Thoracic aorta (tissue), 2 donors: ENCODE measurements around the gene ABCC1. TPM values are rescaled to one million over a fixed set of nuclear protein-coding genes. Genes with fewer than 3 reads are reported as not detected.

Source experiments
- ATAC-seq: fragments of 150-250 bp; one replicate; pipeline ENCODE4 v1.8.0; 2017; ENCODE audit warnings: low read depth; ENCODE audit not compliant: insufficient number of reproducible peaks, low FRiP score
- DNase-seq: peaks from one replicate; pipeline ENCODE4 v3.0.0-alpha.2; 2020; ENCODE audit warnings: low spot score
- H3K27ac ChIP-seq, 2 donors: fragments of 200-600 bp; sonication (generic); 1 replicate in 1 of 2; 2 replicates in 1 of 2; pipeline ENCODE4 v1.5.1; 2016; ENCODE audit warnings: mild to moderate bottlenecking in 2 of 2, moderate library complexity in 2 of 2
- H3K27me3 ChIP-seq: fragments of 200-600 bp; sonication (generic); replicated peaks from 2 replicates; pipeline ENCODE4 v1.6.0; 2016; ENCODE audit warnings: mild to moderate bottlenecking; ENCODE audit not compliant: insufficient read depth
- H3K36me3 ChIP-seq: fragments of 200-600 bp; sonication (generic); one replicate; pipeline ENCODE4 v1.5.1; 2016
- H3K4me1 ChIP-seq, 2 donors: fragments of 200-600 bp; sonication (generic); 1 replicate in 1 of 2; 2 replicates in 1 of 2; pipeline versions ENCODE4 v1.5.1 to v1.6.0; 2016; ENCODE audit warnings: low read depth in 2 of 2, mild to moderate bottlenecking in 1 of 2; ENCODE audit not compliant: control insufficient read depth in 1 of 2
- H3K4me3 ChIP-seq: fragments of 200-600 bp; sonication (generic); 2 replicates; pipeline ENCODE4 v1.5.1; 2016; ENCODE audit warnings: mild to moderate bottlenecking
- H3K9me3 ChIP-seq: fragments of 200-600 bp; sonication (generic); 2 replicates; pipeline ENCODE4 v1.5.1; 2016
- total RNA-seq, 2 donors: library from RNA; depleted of rRNA; stranded (reverse); fragments of >200 nt; gene quantifications; one replicate each; pipeline versions ENCODE4 v1.1.0 to v1.2.3, GENCODE V29; 2016
- TF ChIP-seq, protein P1 (sequence below): fragments of 200-600 bp; sonication (generic); IDR thresholded peaks from one replicate; pipeline ENCODE4 v1.5.1; 2019; ENCODE audit warnings: antibody characterized with exemption

Gene ABCC1
- total RNA-seq, 2 donors from 2014 or later, result 89.2 to 94.9 TPM

DNA sequence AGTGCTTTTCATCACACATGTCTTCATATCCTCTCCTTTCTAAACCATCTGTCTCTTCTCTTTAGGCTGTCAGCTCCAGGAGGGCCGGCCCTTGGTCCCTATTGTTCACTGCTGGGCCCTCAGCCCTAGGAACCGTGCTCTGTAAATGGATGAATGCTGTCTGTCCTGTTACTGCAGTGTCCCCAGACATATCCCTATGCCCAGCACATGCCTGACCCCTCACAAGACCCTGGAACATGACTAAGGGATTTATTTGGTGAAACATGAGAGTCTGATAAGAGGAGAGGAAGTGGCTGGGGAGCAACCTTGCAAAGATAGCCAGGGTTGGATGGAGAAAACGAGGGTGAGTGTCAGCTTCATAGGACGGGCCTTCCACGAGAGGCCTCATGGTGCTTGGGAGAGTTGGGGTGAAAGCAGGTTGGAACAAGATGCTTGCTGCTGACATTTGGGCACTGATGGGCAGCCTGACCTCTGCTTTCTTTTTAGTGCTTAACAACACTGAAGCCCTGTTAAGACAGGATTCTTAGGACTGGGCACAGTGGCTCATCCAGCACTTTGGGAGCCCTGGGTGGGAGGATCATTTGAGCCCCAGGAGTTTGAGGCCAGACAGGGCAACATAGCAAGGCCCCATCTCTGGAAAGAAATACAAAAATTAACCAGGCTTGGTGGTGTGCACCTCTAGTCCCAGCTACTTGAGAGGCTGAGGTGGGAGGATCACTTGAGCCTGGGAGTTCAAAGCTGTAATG lies 39.0 kb downstream of the ABCC1 start:
- Histone ChIP-seq H3K9me3 (no peaks in the 10 kb centered on the region), H3K4me3 (no peak overlapping the region), H3K27ac (peak overlapping the region; percentile 85 to 93), H3K27me3 (no peaks in the 10 kb centered on the region), H3K36me3 (peaks cover 4% of the 10 kb centered on the region), H3K4me1 (peaks cover 27 to 67% of the 10 kb centered on the region in 2 donors)
- ATAC-seq (no peak), DNase-seq (no peak)
- TF ChIP-seq, protein P1, sequence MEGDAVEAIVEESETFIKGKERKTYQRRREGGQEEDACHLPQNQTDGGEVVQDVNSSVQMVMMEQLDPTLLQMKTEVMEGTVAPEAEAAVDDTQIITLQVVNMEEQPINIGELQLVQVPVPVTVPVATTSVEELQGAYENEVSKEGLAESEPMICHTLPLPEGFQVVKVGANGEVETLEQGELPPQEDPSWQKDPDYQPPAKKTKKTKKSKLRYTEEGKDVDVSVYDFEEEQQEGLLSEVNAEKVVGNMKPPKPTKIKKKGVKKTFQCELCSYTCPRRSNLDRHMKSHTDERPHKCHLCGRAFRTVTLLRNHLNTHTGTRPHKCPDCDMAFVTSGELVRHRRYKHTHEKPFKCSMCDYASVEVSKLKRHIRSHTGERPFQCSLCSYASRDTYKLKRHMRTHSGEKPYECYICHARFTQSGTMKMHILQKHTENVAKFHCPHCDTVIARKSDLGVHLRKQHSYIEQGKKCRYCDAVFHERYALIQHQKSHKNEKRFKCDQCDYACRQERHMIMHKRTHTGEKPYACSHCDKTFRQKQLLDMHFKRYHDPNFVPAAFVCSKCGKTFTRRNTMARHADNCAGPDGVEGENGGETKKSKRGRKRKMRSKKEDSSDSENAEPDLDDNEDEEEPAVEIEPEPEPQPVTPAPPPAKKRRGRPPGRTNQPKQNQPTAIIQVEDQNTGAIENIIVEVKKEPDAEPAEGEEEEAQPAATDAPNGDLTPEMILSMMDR, result no peak

DNA sequence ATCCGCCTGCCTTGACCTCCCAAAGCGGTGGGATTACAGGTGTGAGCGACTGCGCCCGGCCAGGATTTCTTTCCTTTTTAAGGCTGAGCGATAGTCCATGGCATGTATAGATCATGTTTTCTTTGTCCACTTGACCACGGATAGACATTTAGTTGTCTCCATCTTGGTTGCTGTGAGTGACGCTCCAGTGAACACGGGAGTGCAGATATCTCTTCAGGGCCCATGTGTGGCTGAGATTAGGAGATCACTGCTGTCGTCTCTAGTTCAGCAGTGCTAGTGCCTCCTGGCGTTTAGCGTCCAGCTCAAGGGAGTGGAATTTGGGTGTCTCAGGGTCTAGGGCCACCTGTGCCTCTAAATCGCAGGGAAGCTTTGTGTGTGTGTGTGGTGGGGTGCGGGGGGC lies 41.5 kb downstream of the ABCC1 start:
- no peak for DNase-seq
- no peak for ATAC-seq
- TF ChIP-seq, protein P1, result no peak
- H3K36me3 ChIP-seq, result peaks cover 4% of the 10 kb centered on the region
- peaks cover 39 to 67% of the 10 kb centered on the region in 2 donors for H3K4me1 ChIP-seq
- no peaks in the 10 kb centered on the region for H3K27me3 ChIP-seq
- peak overlapping the region in 1 of 2 donors; percentile 93 for H3K27ac ChIP-seq
- no peaks in the 10 kb centered on the region for H3K9me3 ChIP-seq
- H3K4me3 ChIP-seq, result no peak overlapping the region

DNA sequence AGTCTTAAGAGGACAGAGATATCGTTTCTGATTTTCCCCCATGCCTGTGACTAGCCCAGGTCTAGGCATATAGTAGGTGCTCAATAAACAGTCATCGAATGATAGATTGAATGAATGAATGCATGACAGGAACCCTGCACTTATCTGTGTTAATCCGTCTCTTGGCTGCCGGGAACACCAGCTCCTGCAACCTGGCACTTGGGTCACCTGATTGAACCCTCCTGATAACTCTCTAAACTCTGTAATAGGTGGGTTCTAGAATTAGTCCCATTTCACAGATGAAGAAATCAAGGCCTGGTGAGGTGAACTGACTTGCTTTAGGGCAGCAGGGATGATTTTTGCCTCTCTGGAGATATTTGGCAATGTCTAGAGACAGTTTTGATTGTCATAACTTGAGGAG lies 43.7 kb downstream of the ABCC1 start:
- Histone ChIP-seq H3K4me3 (no peak overlapping the region), H3K27ac (peak overlapping the region; percentile 10 to 93), H3K36me3 (peaks cover 4% of the 10 kb centered on the region), H3K9me3 (no peaks in the 10 kb centered on the region), H3K27me3 (no peaks in the 10 kb centered on the region), H3K4me1 (peaks cover 54 to 86% of the 10 kb centered on the region in 2 donors)
- TF ChIP-seq, protein P1, result no peak
- DNase-seq (no peak), ATAC-seq (no peak)

DNA sequence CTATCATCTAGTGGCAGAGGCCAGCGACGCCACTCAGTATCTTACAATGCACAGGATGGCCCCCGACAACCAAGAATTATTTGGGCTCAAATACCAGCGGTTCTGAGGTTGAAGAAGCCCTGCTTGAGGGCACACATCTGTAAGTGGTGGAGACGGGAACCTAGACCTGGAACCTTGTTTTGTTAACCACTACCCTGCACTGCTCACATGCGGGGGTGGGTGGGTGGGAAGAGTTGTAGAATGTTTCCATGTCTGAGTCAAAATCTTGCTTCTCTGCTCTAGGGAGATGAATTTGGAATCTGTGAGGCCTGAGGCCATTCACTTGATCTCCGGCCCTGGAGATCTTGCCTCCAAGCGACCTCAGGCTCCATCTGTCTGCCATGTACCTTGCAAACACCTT lies 44.1 kb downstream of the ABCC1 start:
- H3K27ac ChIP-seq, result peak overlapping the region; percentile 72 to 93
- TF ChIP-seq, protein P1, result no peak

DNA sequence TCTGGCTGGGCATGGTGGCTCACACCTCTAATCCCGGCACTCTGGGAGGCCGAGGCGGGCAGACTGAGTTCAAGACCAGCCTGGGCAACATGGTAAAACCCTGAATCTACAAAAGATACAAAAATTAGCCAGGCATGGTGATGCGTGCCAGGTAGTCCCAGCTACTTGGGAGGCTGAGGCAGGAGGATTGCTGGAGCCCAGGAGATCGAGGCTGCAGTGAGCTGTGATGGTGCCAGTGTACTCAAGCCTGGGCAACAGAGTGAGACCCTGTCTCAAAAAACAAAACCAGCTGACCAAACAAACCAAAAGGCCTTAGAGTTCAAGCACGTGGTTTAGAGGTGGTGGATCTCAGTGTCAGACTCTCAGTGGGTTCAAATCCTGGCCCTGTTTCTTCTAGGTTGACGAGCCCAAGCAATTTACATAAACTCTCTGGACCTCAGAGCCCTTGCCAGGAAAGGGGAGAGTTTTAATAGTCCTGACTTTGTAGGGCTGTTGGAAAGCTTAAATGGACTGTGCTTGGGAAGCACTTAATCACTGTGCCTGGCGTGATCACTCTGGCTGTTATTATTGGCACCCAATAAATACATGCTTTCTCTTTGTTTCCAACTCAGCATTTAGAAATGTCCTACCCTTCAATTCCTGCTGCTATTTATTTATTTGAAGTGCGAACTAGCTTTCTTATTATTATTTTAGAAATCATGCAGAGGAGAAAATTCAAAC lies 44.7 kb downstream of the ABCC1 start:
- H3K36me3 ChIP-seq, result peaks cover 4% of the 10 kb centered on the region
- DNase-seq, result peak; percentile 33
- H3K9me3 ChIP-seq, result no peaks in the 10 kb centered on the region
- TF ChIP-seq, protein P1, result no peak
- peak overlapping the region; percentile 78 to 86 for H3K27ac ChIP-seq
- ATAC-seq, result peak; percentile 52
- no peaks in the 10 kb centered on the region for H3K27me3 ChIP-seq
- peaks cover 54 to 86% of the 10 kb centered on the region in 2 donors for H3K4me1 ChIP-seq
- no peak overlapping the region for H3K4me3 ChIP-seq

More for the DNA sequence above, 44.1 kb downstream of the ABCC1 start:
- Histone ChIP-seq H3K4me3 (no peak overlapping the region), H3K9me3 (no peaks in the 10 kb centered on the region), H3K4me1 (peaks cover 53 to 86% of the 10 kb centered on the region in 2 donors), H3K36me3 (peaks cover 4% of the 10 kb centered on the region), H3K27me3 (no peaks in the 10 kb centered on the region)
- ATAC-seq (no peak), DNase-seq (no peak)
